CD4-positive, alpha-beta T cell (primary cell): ENCODE measurements around the gene SLC24A3. TPM values are rescaled to one million over a fixed set of nuclear protein-coding genes. Genes with fewer than 3 reads are reported as not detected.

Experiments
- ATAC-seq: fragments of 200-7000 bp; cut with Tn5 transposase; one replicate; pipeline ENCODE4 v1.10.0; 2022; ENCODE audit warnings: mild to moderate bottlenecking; ENCODE audit not compliant: poor library complexity
- CTCF ChIA-PET: fragments of 350-600 bp; sonication (Branson Sonifier 250); formaldehyde crosslinking; loops from one replicate; lab custom pipeline; 2021; ENCODE audit warnings: antibody characterized with exemption, inconsistent platforms; lab: Charles Lee
- POLR2A ChIA-PET: fragments of 350-600 bp; sonication (Branson Sonifier 250); formaldehyde crosslinking; loops from one replicate; lab custom pipeline; 2021; ENCODE audit warnings: antibody characterized with exemption, inconsistent platforms; lab: Charles Lee
- DNase-seq, 14 experiments: peaks; one replicate each; pipeline ENCODE4 v3.0.0-alpha.2; 2013 to 2020; ENCODE audit warnings: mixed read lengths in 2 of 14
- H3K27ac ChIP-seq, 2 donors: one replicate each; pipeline versions ENCODE4 v1.5.1 to v1.7.0; 2013; ENCODE audit warnings: low read length in 2 of 2, low read depth in 1 of 2, mild to moderate bottlenecking in 1 of 2
- H3K27me3 ChIP-seq, 2 experiments: 1 replicate in 1 of 2; 2 replicates in 1 of 2; pipeline versions ENCODE4 v1.6.1 to v1.7.0; 2013; ENCODE audit warnings: low read length in 2 of 2, control low read depth in 1 of 2, mild to moderate bottlenecking in 1 of 2, moderate library complexity in 1 of 2; ENCODE audit not compliant: insufficient read depth in 2 of 2, control insufficient read depth in 1 of 2
- H3K36me3 ChIP-seq: one replicate; pipeline ENCODE4 v1.6.1; 2013; ENCODE audit warnings: low read length, control low read depth; ENCODE audit not compliant: insufficient read depth
- H3K4me1 ChIP-seq: one replicate; pipeline ENCODE4 v1.6.1; 2013; ENCODE audit warnings: low read length, control low read depth; ENCODE audit not compliant: insufficient read depth
- H3K4me3 ChIP-seq: one replicate; pipeline ENCODE4 v1.5.1; 2013; ENCODE audit warnings: mild to moderate bottlenecking, low read length, moderate library complexity
- H3K9me3 ChIP-seq, 2 experiments: 1 replicate in 1 of 2; 2 replicates in 1 of 2; pipeline versions ENCODE4 v1.6.1 to v1.7.0; 2013; ENCODE audit warnings: low read length in 2 of 2, mild to moderate bottlenecking in 2 of 2, control low read depth in 1 of 2, moderate library complexity in 1 of 2; ENCODE audit not compliant: control insufficient read depth in 1 of 2, insufficient read depth in 1 of 2
- H3K27ac Mint-ChIP-seq: one replicate; pipeline ENCODE4 v1.8.0; 2020; ENCODE audit warnings: mixed read lengths
- H3K27me3 Mint-ChIP-seq: one replicate; pipeline ENCODE4 v1.8.0; 2021; ENCODE audit warnings: mixed read lengths
- H3K36me3 Mint-ChIP-seq: one replicate; pipeline ENCODE4 v1.8.0; 2021; ENCODE audit warnings: low read depth, mixed read lengths
- H3K4me1 Mint-ChIP-seq: one replicate; pipeline ENCODE4 v1.8.0; 2021; ENCODE audit warnings: low read depth, mixed read lengths
- H3K4me3 Mint-ChIP-seq: one replicate; pipeline ENCODE4 v1.8.0; 2020; ENCODE audit warnings: mild to moderate bottlenecking, mixed read lengths
- H3K9me3 Mint-ChIP-seq: one replicate; pipeline ENCODE4 v1.8.0; 2020; ENCODE audit warnings: mixed read lengths
- intact Hi-C, 2 experiments: fragments of 100-400 bp; cut with DNase I in 1 of 2; cut with micrococcal nuclease in 1 of 2; formaldehyde crosslinking; loops; one replicate each; pipeline versions ENCODE4 v1.15.1 to v1.9.0; 2023 to 2025; cut with DNase I, micrococcal nuclease
- total RNA-seq, 174 experiments: library from RNA in 2 of 174; stranded (reverse) in 2 of 174; gene quantifications; one replicate each; pipeline ENCODE4 v1.2.3 and lab custom pipeline; 2021 to 2026
- TF ChIP-seq, protein P1 (sequence below): fragments of 200-600 bp; IDR thresholded peaks from one replicate; pipeline ENCODE4 v1.8.0; 2022; ENCODE audit warnings: antibody characterized with exemption, mild to moderate bottlenecking

SLC24A3 gene
- total RNA-seq, 2 experiments from 2014 or later = not detected

DNA sequence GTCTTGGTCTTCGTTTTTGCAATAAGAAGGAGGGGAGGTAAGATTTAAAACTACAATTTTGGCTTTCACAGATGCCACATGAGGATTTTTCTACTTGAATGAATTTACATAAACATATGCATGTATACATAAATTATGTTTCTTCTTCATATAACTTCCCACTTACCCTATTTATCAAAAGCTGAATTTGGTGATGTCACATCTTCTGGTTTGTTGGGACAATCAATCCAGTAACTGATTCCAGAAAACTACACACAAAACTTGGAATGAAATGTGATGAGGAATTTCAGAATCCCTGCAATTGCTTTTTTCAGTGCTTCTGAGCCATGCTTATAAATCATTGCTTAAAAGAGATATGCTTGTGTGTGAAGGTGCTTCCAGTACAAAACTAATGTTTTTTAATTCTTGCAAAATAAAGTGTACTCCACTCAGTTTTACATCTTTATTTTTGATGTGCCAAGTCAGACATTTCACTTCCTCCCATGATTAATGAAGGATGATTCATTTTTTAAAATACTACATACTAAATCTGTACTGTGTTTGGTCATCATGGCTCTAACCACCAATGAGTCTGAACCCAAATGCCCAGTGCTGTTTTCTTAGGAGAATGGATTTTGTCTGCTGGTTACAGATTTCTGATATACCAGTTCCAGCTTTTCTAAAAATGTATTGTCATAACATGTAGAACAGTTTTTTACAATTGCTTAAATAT, 513.5 kb downstream of the SLC24A3 start:
- ChIA-PET CTCF (no interaction called here), POLR2A (no interaction called here)
- Histone ChIP-seq H3K36me3 (no peaks in the 10 kb centered on the region), H3K4me1 (no peaks in the 10 kb centered on the region), H3K9me3 (no peaks in the 10 kb centered on the region), H3K27me3 (peaks cover 0 to 2% of the 10 kb centered on the region in 2 experiments), H3K27ac (no peak overlapping the region), H3K4me3 (no peak overlapping the region)
- Mint-ChIP-seq H3K27me3 (no peaks in the 10 kb centered on the region), H3K9me3 (no peaks in the 10 kb centered on the region), H3K4me3 (no peak overlapping the region), H3K27ac (no peak overlapping the region), H3K4me1 (no peaks in the 10 kb centered on the region), H3K36me3 (no peaks in the 10 kb centered on the region)
- intact Hi-C loops = no loop called here
- DNase-seq (peak in 2 of 14 experiments; percentile 14 to 18), ATAC-seq (no peak)
- TF ChIP-seq, protein P1, sequence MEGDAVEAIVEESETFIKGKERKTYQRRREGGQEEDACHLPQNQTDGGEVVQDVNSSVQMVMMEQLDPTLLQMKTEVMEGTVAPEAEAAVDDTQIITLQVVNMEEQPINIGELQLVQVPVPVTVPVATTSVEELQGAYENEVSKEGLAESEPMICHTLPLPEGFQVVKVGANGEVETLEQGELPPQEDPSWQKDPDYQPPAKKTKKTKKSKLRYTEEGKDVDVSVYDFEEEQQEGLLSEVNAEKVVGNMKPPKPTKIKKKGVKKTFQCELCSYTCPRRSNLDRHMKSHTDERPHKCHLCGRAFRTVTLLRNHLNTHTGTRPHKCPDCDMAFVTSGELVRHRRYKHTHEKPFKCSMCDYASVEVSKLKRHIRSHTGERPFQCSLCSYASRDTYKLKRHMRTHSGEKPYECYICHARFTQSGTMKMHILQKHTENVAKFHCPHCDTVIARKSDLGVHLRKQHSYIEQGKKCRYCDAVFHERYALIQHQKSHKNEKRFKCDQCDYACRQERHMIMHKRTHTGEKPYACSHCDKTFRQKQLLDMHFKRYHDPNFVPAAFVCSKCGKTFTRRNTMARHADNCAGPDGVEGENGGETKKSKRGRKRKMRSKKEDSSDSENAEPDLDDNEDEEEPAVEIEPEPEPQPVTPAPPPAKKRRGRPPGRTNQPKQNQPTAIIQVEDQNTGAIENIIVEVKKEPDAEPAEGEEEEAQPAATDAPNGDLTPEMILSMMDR = no peak

DNA sequence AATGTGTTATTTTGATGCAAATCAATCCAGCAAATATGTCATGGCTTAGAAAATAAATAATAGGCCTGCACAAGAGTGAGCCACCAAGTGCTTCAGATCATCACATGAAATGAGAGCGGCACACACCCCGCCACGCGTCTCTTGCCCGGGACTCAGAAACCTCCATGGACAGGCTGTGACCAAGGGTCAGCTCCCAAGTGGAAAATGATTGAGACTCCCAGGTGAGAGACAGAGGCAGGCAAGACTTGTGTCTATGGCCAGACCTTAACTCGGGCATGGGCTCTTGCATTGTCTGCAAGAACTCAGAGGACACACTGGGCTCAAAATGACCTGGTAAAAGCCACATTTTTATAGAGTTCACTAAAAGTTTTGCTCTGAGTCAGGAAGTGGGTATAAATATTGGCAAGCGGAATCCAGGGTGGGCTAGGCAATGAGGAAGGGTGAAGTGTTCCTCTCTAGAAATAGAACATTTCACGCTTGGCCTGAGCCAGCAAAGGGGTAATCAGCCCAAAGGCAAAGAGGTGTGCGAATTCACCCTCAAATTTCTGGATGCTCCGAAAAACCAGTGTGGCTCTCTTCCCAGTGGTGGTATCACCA, 514.9 kb downstream of the SLC24A3 start:
- intact Hi-C loops = no loop called here
- Mint-ChIP-seq H3K9me3 (no peaks in the 10 kb centered on the region), H3K36me3 (no peaks in the 10 kb centered on the region), H3K4me3 (no peak overlapping the region), H3K4me1 (no peaks in the 10 kb centered on the region), H3K27ac (no peak overlapping the region), H3K27me3 (no peaks in the 10 kb centered on the region)
- no peak overlapping the region for H3K4me3 ChIP-seq
- no peak for ATAC-seq
- TF ChIP-seq, protein P1 = no peak
- H3K27ac ChIP-seq = no peak overlapping the region
- no peaks in the 10 kb centered on the region for H3K36me3 ChIP-seq
- no peak for DNase-seq
- ChIA-PET POLR2A (no interaction called here), CTCF (no interaction called here)
- no peaks in the 10 kb centered on the region for H3K9me3 ChIP-seq
- no peaks in the 10 kb centered on the region for H3K4me1 ChIP-seq
- peaks cover 0 to 2% of the 10 kb centered on the region in 2 experiments for H3K27me3 ChIP-seq

DNA sequence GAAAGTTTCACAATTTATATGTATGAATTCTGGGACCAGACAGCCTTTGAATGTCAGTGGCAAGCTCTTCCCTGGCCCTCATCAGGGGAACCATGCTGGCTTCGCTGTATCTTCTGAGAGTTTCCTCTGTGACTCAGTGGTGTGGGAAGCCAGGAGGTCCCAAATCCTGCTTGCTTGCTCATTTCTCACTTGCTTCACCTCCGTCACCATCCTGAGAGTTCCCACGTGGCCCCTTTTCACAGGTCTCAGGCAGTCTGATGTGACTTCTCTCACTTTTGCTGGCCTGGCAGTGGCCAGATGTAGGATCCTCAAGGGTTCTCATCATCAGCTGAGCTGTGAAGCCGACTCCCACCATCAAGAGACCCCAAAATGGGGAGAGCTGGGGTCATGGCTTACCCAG, 517.2 kb downstream of the SLC24A3 start:
- POLR2A ChIA-PET = no interaction called here
- no peaks in the 10 kb centered on the region for H3K9me3 Mint-ChIP-seq
- no peaks in the 10 kb centered on the region for H3K4me1 Mint-ChIP-seq
- H3K27me3 ChIP-seq = peaks cover 0 to 2% of the 10 kb centered on the region in 2 experiments
- no peaks in the 10 kb centered on the region for H3K9me3 ChIP-seq
- DNase-seq (no peak), ATAC-seq (no peak)
- no peak overlapping the region for H3K27ac ChIP-seq
- H3K4me1 ChIP-seq = no peaks in the 10 kb centered on the region
- H3K4me3 ChIP-seq = no peak overlapping the region
- H3K27ac Mint-ChIP-seq = no peak overlapping the region
- intact Hi-C loops = no loop called here
- TF ChIP-seq, protein P1 = no peak
- CTCF ChIA-PET = no interaction called here
- no peaks in the 10 kb centered on the region for H3K36me3 Mint-ChIP-seq
- no peaks in the 10 kb centered on the region for H3K36me3 ChIP-seq
- H3K4me3 Mint-ChIP-seq = no peak overlapping the region
- no peaks in the 10 kb centered on the region for H3K27me3 Mint-ChIP-seq
